Prostate gland (tissue), 2 donors: Measurements from ENCODE around the gene STEAP1B.

Experiments
- POLR2AphosphoS5 ChIP-seq: sonication (generic); formaldehyde crosslinking; IDR thresholded peaks from one replicate; pipeline ENCODE4 v1.6.1; 2017; ENCODE audit warnings: antibody characterized with exemption
- TF ChIP-seq, protein P1 (sequence below), 4 experiments: fragments of 200-600 bp in 2 of 4; fragments of 450-650 bp in 2 of 4; sonication (generic) in 2 of 4; IDR thresholded peaks; 1 replicate in 3 of 4; 2 replicates in 1 of 4; pipeline ENCODE4 v1.5.1; 2016 to 2019; ENCODE audit warnings: antibody characterized with exemption in 4 of 4, mild to moderate bottlenecking in 2 of 4, moderate library complexity in 2 of 4

GRCh38 chr7:22454446-22454845 lies 45.5 kb downstream of the STEAP1B start:
- TF ChIP-seq, protein P1, sequence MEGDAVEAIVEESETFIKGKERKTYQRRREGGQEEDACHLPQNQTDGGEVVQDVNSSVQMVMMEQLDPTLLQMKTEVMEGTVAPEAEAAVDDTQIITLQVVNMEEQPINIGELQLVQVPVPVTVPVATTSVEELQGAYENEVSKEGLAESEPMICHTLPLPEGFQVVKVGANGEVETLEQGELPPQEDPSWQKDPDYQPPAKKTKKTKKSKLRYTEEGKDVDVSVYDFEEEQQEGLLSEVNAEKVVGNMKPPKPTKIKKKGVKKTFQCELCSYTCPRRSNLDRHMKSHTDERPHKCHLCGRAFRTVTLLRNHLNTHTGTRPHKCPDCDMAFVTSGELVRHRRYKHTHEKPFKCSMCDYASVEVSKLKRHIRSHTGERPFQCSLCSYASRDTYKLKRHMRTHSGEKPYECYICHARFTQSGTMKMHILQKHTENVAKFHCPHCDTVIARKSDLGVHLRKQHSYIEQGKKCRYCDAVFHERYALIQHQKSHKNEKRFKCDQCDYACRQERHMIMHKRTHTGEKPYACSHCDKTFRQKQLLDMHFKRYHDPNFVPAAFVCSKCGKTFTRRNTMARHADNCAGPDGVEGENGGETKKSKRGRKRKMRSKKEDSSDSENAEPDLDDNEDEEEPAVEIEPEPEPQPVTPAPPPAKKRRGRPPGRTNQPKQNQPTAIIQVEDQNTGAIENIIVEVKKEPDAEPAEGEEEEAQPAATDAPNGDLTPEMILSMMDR (IDR thresholded peaks at IDR 0.05): no peak
- TF ChIP-seq POLR2AphosphoS5: no peak
